Heart left ventricle (tissue), 13 donors: ENCODE measurements around the gene CASKIN1.

ENCODE experiments used
- POLR2A ChIP-seq, 2 donors: fragments of 450-650 bp; IDR thresholded peaks; one replicate each; pipeline ENCODE4 v1.6.1; 2017; ENCODE audit warnings: antibody characterized with exemption in 2 of 2, mild to moderate bottlenecking in 2 of 2, moderate library complexity in 2 of 2
- TF ChIP-seq, protein P1 (sequence below), 12 donors: fragments of 200-600 bp; sonication (generic) in 4 of 12; IDR thresholded peaks; one replicate each; pipeline versions ENCODE4 v1.5.0 to v1.8.0; 2018 to 2022; ENCODE audit warnings: antibody characterized with exemption in 12 of 12, mild to moderate bottlenecking in 5 of 12
- donor health status: ischemic (EF 13 %, LVEDD 7.1; RV severe dilation, severe dysfunction).
- donor health status: DM: no; HTN: yes; CAD: no.
- donor health status: DM: no; HTN: no; CAD: no.
- donor health status: ischemic (EF 25% LVEDD 6.9; RV normal size, moderate dysfunction).
- donor health status: ischemic (EF 25% LVEDD 5.7; RV mildly dilated, moderate dysfunction).
- donor health status: ischemic (EF 35%, LVEDD 5.7; RV mildly dilated, moderate dysfunction).
- donor health status: nonischemic (EF 11% LVEDD 7.7; RV severe dilation, severe dysfunction).
- donor health status: DM: yes; HTN: yes; CAD: no.
- donor health status: PGD.
- donor health status: ischemic (EF 29% LVEDD 5.4; RV normal size, mild dysfunction).
- donor health status: nonischemic (EF 23%, LVEDD 6.1; RV moderate dilation, normal function).

DNA sequence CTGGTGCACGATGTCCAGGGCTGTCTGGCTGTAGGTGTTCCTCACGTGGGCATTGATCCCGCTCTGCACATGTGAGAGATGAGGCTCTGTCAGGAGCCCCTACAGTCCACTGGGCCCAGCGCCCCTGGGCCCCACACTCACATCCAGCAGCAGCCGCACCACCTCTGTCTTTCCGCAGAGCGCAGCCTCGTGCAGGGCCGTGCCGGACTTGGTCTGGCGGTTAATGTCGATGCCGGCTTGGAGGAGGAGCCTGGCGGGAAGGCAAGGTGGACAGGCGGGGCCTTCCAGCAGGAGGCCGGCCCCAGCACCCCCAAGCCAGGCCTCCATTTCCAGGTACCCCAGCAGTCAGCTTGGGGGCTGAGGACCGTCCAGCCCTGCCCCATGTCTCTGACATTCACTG lies 9.2 kb downstream of the CASKIN1 start:
- TF ChIP-seq, protein P1, sequence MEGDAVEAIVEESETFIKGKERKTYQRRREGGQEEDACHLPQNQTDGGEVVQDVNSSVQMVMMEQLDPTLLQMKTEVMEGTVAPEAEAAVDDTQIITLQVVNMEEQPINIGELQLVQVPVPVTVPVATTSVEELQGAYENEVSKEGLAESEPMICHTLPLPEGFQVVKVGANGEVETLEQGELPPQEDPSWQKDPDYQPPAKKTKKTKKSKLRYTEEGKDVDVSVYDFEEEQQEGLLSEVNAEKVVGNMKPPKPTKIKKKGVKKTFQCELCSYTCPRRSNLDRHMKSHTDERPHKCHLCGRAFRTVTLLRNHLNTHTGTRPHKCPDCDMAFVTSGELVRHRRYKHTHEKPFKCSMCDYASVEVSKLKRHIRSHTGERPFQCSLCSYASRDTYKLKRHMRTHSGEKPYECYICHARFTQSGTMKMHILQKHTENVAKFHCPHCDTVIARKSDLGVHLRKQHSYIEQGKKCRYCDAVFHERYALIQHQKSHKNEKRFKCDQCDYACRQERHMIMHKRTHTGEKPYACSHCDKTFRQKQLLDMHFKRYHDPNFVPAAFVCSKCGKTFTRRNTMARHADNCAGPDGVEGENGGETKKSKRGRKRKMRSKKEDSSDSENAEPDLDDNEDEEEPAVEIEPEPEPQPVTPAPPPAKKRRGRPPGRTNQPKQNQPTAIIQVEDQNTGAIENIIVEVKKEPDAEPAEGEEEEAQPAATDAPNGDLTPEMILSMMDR (IDR thresholded peaks at IDR 0.05): no peak
- no peak for TF ChIP-seq POLR2A (IDR thresholded peaks at IDR 0.05)
